K562 (cell line): ENCODE measurements around the gene PHYHD1. TPM values are rescaled to one million over a fixed set of nuclear protein-coding genes. Genes with fewer than 3 reads are reported as not detected.
A peak's percentile ranks its signal among the peaks of the same experiment; 100 is the strongest.

ENCODE experiments used
- ATAC-seq: fragments of 200-7000 bp; cut with Tn5 transposase; 3 replicates; pipeline ENCODE4 v1.9.1; 2020; ENCODE audit warnings: moderate library complexity
- BruUV-seq: library from RNA; stranded (reverse); fragments of 400-500 nt; replicated peaks from 2 replicates; lab custom pipeline; 2021; lab: Mats Ljungman, UMichigan
- CTCF ChIA-PET: fragments of 300-600 bp; formaldehyde crosslinking; extraction: SDS; loops from one replicate; lab custom pipeline; 2021; ENCODE audit warnings: low intra/inter-chr PET ratio; lab: Yijun Ruan, JAX
- POLR2A ChIA-PET: fragments of 300-600, 350-650 bp; sonication (Branson Sonifier 250); formaldehyde crosslinking; extraction: SDS; loops from one replicate; lab custom pipeline; 2021; ENCODE audit warnings: antibody characterized with exemption, inconsistent platforms; lab: Yijun Ruan, JAX
- DNase-seq, 4 experiments: peaks; one replicate each; pipeline versions ENCODE4 v3.0.0 to v3.0.0-alpha.2; 2011 to 2018; ENCODE audit warnings: low spot score in 3 of 4, mixed read lengths in 3 of 4; ENCODE audit errors: extremely low read depth in 1 of 4
- FAIRE-seq: peaks from 2 replicates; lab custom pipeline; 2011; peaks lifted over from hg19 to GRCh38; lab: Jason Lieb, UNC
- H2AFZ ChIP-seq: 2 replicates; pipeline ENCODE4 v1.6.0; 2011; ENCODE audit warnings: low read depth, low read length, control low read depth, inconsistent platforms
- H3K27ac ChIP-seq: fragments of 200-600 bp; 3 replicates; pipeline ENCODE4 v1.8.0; 2011; ENCODE audit warnings: low read depth, mild to moderate bottlenecking, control low read depth, inconsistent platforms, low read length, moderate library complexity, mixed read lengths; ENCODE audit errors: extremely low read depth
- H3K27me3 ChIP-seq, 2 experiments: fragments of 300-600 bp in 1 of 2; 2 replicates in 1 of 2; 3 replicates in 1 of 2; pipeline versions ENCODE4 v1.6.0 to v1.8.0; 2011; ENCODE audit warnings: inconsistent platforms in 2 of 2, low read length in 2 of 2, mild to moderate bottlenecking in 1 of 2, mixed read lengths in 1 of 2, moderate library complexity in 1 of 2; ENCODE audit not compliant: control insufficient read depth in 2 of 2, insufficient read depth in 2 of 2
- H3K36me3 ChIP-seq: fragments of 300-600 bp; 3 replicates; pipeline ENCODE4 v1.8.0; 2011; ENCODE audit warnings: mild to moderate bottlenecking, low read length, inconsistent platforms; ENCODE audit not compliant: control insufficient read depth, insufficient read depth
- H3K4me1 ChIP-seq, 2 experiments: fragments of 200-600 bp in 1 of 2; replicated peaks in 1 of 2; 2 replicates in 1 of 2; 3 replicates in 1 of 2; pipeline versions ENCODE4 v1.5.1 to v1.8.0; 2011; ENCODE audit warnings: inconsistent platforms in 2 of 2, low read length in 2 of 2, mild to moderate bottlenecking in 1 of 2, mixed read lengths in 1 of 2, moderate library complexity in 1 of 2; ENCODE audit not compliant: control insufficient read depth in 2 of 2, insufficient read depth in 2 of 2
- H3K4me2 ChIP-seq: 2 replicates; pipeline ENCODE4 v1.6.1; 2011; ENCODE audit warnings: low read length, control low read depth, inconsistent platforms, mixed read lengths; ENCODE audit not compliant: insufficient read depth
- H3K4me3 ChIP-seq: fragments of 200-600 bp; sonication (generic), shearing (Covaris generic); 2 replicates; pipeline ENCODE4 v1.5.1; 2016; ENCODE audit warnings: control low read depth, inconsistent platforms
- H3K79me2 ChIP-seq: fragments of 200-600 bp; 3 replicates; pipeline ENCODE4 v1.8.0; 2011; ENCODE audit warnings: low read length, inconsistent platforms; ENCODE audit not compliant: control insufficient read depth, insufficient read depth
- H3K9ac ChIP-seq, 2 experiments: 2 replicates each; pipeline versions ENCODE4 v1.6.0 to v1.6.1; 2011; ENCODE audit warnings: low read depth in 2 of 2, low read length in 2 of 2, control low read depth in 1 of 2, inconsistent platforms in 1 of 2, mild to moderate bottlenecking in 1 of 2, mixed read lengths in 1 of 2; ENCODE audit not compliant: insufficient read depth in 1 of 2
- H3K9me1 ChIP-seq: one replicate; pipeline ENCODE4 v1.6.0; 2011; ENCODE audit warnings: inconsistent platforms, mild to moderate bottlenecking, low read length, moderate library complexity; ENCODE audit not compliant: control insufficient read depth, insufficient read depth
- H3K9me3 ChIP-seq: replicated peaks from 2 replicates; pipeline ENCODE4 v1.5.1; 2011; ENCODE audit warnings: low read depth, low read length, inconsistent platforms; ENCODE audit not compliant: control insufficient read depth, insufficient read depth
- H4K20me1 ChIP-seq: replicated peaks from 2 replicates; pipeline ENCODE4 v1.6.1; 2011; ENCODE audit warnings: low read length, inconsistent platforms, mixed read lengths; ENCODE audit not compliant: control insufficient read depth, insufficient read depth
- FUS ChIP-seq: fragments of 200-400 bp; formaldehyde crosslinking; optimal IDR thresholded peaks from 2 replicates; pipeline ENCODE3; 2017; ENCODE audit warnings: low read depth, low read length
- NCOA6 ChIP-seq: fragments of 450-650 bp; IDR thresholded peaks from 2 replicates; pipeline ENCODE4 v1.6.1; 2017; ENCODE audit warnings: mild to moderate bottlenecking
- POLR2A ChIP-seq: fragments of 450-650 bp; conservative IDR thresholded peaks from 2 replicates; pipeline ENCODE4 v1.6.1; 2016
- POLR2AphosphoS5 ChIP-seq: IDR thresholded peaks from 2 replicates; pipeline ENCODE4 v1.6.1; 2011; ENCODE audit warnings: mild to moderate bottlenecking, low read depth, low read length, moderate library complexity; ENCODE audit not compliant: control insufficient read depth, insufficient read depth
- TEAD2 ChIP-seq: fragments of 450-650 bp; IDR thresholded peaks from 2 replicates; pipeline ENCODE4 v1.6.1; 2016; ENCODE audit warnings: missing genetic modification characterization, control low read depth, missing compliant biosample characterization
- ZNF175 ChIP-seq: fragments of 200-800 bp; sonication (Bioruptor generic); IDR thresholded peaks from 2 replicates; pipeline ENCODE4 v1.6.1; 2016; ENCODE audit warnings: low read depth, mild to moderate bottlenecking, missing genetic modification characterization, missing compliant biosample characterization
- WGBS: fragments of 100-300 bp; shearing (Covaris generic); methylation state at CpG from one replicate; pipeline ENCODE4 v1.1.6; 2016; ENCODE audit warnings: low coverage, mixed read lengths; ENCODE audit not compliant: insufficient coverage; ENCODE audit errors: missing lambda C conversion rate; 5-methylcytosine and 5-hydroxymethylcytosine counted together
- in situ Hi-C: fragments of 300-500 bp; cut with MboI; formaldehyde crosslinking; loops from 4 replicates; pipeline ENCODE4 v1.15.0; 2018; ENCODE audit warnings: inconsistent platforms, mixed read lengths
- intact Hi-C: fragments of 100-400 bp; cut with micrococcal nuclease; formaldehyde crosslinking; loops from 2 replicates; pipeline ENCODE4 v1.14.2; 2022
- polyA plus RNA-seq, 8 experiments: library from polyadenylated mRNA; depleted of rRNA in 4 of 8; stranded (reverse) in 5 of 8; unstranded in 3 of 8; fragments of >200 nt; fragmentation: Nextera tagmentation in 2 of 8; fragmentation: Illumina TruSeq in 1 of 8; extraction: Ambion mirVana in 2 of 8; extraction: Trizol in 1 of 8; gene quantifications; 2 replicates each; pipeline versions ENCODE4 v1.2.1 to v1.2.3, GENCODE V29; 2011 to 2014; ENCODE audit warnings: inconsistent platforms in 1 of 8, missing spikeins in 1 of 8
- total RNA-seq, 7 experiments: library from RNA; depleted of rRNA in 6 of 7; stranded (reverse); fragments of >200 nt in 6 of 7; fragmentation: Illumina TruSeq in 2 of 7; extraction: Trizol in 2 of 7; gene quantifications; 2 replicates each; pipeline versions ENCODE4 v1.2.1 to v1.2.3, GENCODE V29; 2011 to 2021; ENCODE audit warnings: low replicate concordance in 1 of 7
- TF ChIP-seq, protein P1 (sequence below): fragments of 200-800 bp; sonication (Bioruptor generic); IDR thresholded peaks from 2 replicates; pipeline ENCODE4 v1.6.1; 2017; ENCODE audit warnings: missing genetic modification characterization, missing compliant biosample characterization

Gene PHYHD1
- total and polyA plus RNA-seq, 9 of the 15 experiments (the other 6 are each of a cell fraction or from before 2014, with no cell fraction given): 0.36 to 1.3 (median 0.80) TPM

DNA sequence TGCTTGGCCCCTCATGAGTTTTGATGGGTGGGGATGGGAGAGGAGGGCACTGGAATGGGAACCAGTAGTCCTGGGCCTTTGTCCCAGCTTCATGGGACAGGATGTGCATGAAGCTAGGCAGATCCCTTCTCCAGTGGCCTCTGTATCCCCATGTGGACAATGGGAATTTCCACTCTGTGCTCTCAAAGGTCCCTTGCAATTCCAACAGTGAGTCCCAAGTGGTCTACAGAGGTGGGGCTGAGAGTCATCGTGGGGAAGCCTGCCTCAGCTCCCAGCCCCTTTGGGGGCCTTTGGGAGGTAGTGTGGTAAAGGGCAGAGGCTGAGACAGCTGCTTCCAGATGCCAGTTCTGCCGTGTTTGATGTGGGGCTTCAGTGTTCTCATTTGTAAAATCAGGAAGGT is 1.9 kb upstream of the PHYHD1 start:
- CTCF ChIA-PET: no interaction called here

DNA sequence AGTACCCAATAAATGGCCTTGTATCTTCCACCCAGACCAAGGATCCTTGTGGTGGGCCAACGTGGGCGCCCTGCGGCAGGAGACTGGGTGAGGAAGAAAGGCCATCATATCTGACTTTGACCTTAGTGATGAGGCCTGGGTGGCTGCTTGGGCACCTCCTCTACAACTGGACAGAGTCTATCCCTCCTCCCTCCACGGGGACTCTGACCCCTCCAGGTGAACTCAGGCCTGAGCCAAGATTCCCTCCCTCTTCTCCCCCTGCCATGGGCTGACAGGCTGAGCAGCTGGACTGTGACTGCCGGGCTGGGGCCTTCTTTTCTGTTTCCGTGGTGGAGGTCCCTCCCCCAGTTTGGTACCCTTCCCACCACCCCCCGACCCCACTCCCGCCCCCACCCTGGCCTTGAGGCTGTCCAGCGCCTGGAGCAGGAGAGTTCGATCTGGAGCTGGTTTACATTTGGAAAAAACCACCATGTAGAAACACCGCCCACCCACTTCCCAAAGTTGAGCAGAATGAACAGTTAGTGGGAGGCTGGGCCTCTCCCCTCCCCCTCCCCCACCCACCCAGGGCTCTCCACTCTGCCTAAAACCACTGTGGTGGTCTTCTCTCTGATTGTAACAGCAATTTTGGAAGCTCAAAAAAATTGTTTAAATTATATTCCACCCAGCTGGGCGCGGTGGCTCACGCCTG is 1.2 kb upstream of the PHYHD1 start:
- no peaks in the 10 kb centered on the region for H3K9me1 ChIP-seq
- peak overlapping the region in 1 of 2 experiments; percentile 78; a peak in 2 of 4 replicates for H3K9ac ChIP-seq
- H3K4me3 ChIP-seq: no peak overlapping the region
- ChIA-PET CTCF (no interaction called here), POLR2A (interaction anchor here (0.5 to 0.8 kb wide), 2 partner anchors 11 to 764 kb away, joined by 3 read pairs; no protein-coding TSS in a partner anchor)
- ATAC-seq: no peak
- FAIRE-seq: no peak
- H3K27me3 ChIP-seq: no peaks in the 10 kb centered on the region
- BruUV-seq: no TSS peak
- 73% methylated on average over 7 of the region's 14 CpGs for WGBS
- in situ Hi-C loops (no loop called here), intact Hi-C loops (no loop called here)
- no peak overlapping the region for H3K27ac ChIP-seq
- no peak for TF ChIP-seq ZNF175 (CRISPR knock-in tag)
- no peak for TF ChIP-seq NCOA6
- no peak for TF ChIP-seq TEAD2 (tag)
- TF ChIP-seq, protein P1, sequence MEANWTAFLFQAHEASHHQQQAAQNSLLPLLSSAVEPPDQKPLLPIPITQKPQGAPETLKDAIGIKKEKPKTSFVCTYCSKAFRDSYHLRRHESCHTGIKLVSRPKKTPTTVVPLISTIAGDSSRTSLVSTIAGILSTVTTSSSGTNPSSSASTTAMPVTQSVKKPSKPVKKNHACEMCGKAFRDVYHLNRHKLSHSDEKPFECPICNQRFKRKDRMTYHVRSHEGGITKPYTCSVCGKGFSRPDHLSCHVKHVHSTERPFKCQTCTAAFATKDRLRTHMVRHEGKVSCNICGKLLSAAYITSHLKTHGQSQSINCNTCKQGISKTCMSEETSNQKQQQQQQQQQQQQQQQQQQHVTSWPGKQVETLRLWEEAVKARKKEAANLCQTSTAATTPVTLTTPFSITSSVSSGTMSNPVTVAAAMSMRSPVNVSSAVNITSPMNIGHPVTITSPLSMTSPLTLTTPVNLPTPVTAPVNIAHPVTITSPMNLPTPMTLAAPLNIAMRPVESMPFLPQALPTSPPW (CRISPR knock-in tag): no peak
- H3K4me2 ChIP-seq: no peak overlapping the region
- DNase-seq: no peak
- H2AFZ ChIP-seq: no peak overlapping the region
- no peaks in the 10 kb centered on the region for H4K20me1 ChIP-seq
- H3K36me3 ChIP-seq: peaks cover 28% of the 10 kb centered on the region; the same call in 2 of the 3 replicates
- no peaks in the 10 kb centered on the region for H3K79me2 ChIP-seq
- no peaks in the 10 kb centered on the region for H3K9me3 ChIP-seq
- H3K4me1 ChIP-seq: peaks cover under 1 to 31% of the 10 kb centered on the region in 2 experiments; a peak in 4 of 5 replicates

More for the DNA sequence above, 1.9 kb upstream of the PHYHD1 start:
- H3K36me3 ChIP-seq: peaks cover 29% of the 10 kb centered on the region; the same call in 2 of the 3 replicates
- H3K9ac ChIP-seq: peak overlapping the region in 1 of 2 experiments; percentile 45; a peak in 1 of 4 replicates
- FAIRE-seq (no peak), DNase-seq (no peak)
- no peak overlapping the region for H2AFZ ChIP-seq
- H3K4me2 ChIP-seq: no peak overlapping the region
- in situ Hi-C loops: no loop called here
- no peaks in the 10 kb centered on the region for H4K20me1 ChIP-seq
- BruUV-seq: no TSS peak
- POLR2A ChIA-PET: interaction anchor here (0.5 to 0.6 kb wide), 4 partner anchors 8 to 763 kb away, joined by 3 to 4 read pairs (median 3); no protein-coding TSS in a partner anchor
- TF ChIP-seq FUS (no peak), POLR2A (0 out of 2 replicates have a peak, but pooled peaks have one; percentile 25), POLR2AphosphoS5 (peak; percentile 14; the same call in 1 of the 2 replicates)
- TF ChIP-seq, all 486 proteins: peak for 2
- Histone ChIP-seq H3K79me2 (0 out of 3 replicates have a peak, but pooled peaks cover 4% of the 10 kb centered on the region), H3K27ac (no peak overlapping the region), H3K4me3 (no peak overlapping the region), H3K9me1 (no peaks in the 10 kb centered on the region), H3K4me1 (peaks cover 6 to 37% of the 10 kb centered on the region in 2 experiments), H3K27me3 (no peaks in the 10 kb centered on the region), H3K9me3 (no peaks in the 10 kb centered on the region)
- intact Hi-C loops: no loop called here
- 52% methylated on average over 2 of the region's 2 CpGs for WGBS
- no peak for ATAC-seq
